D721Med (cell line): ENCODE data around the gene BTBD7.

Experiments used
- DNase-seq: peaks from one replicate; pipeline ENCODE4 v3.0.0; 2011; ENCODE audit warnings: low spot score; ENCODE audit not compliant: insufficient read length
- FAIRE-seq: peaks from 2 replicates; lab custom pipeline; 2011; peaks lifted over from hg19 to GRCh38; lab: Jason Lieb, UNC
- CTCF ChIP-seq: IDR thresholded peaks from 2 replicates; pipeline ENCODE4 v1.5.1; 2012; ENCODE audit warnings: mild to moderate bottlenecking, control low read depth; ENCODE audit not compliant: insufficient read depth; ENCODE audit errors: missing control alignments

BTBD7 gene

GRCh38 chr14:93315575-93315974 is 17.3 kb downstream of the BTBD7 start:
- TF ChIP-seq CTCF = no peak
- no peak for FAIRE-seq
- DNase-seq = no peak

GRCh38 chr14:93311082-93311481 is 21.8 kb downstream of the BTBD7 start:
- FAIRE-seq (no peak), DNase-seq (no peak)
- no peak for TF ChIP-seq CTCF

- no peak for TF ChIP-seq CTCF
- no peak for DNase-seq
- peak; percentile 41 for FAIRE-seq
These were observed 23.3 kb downstream of the BTBD7 start for GRCh38 chr14:93309427-93309966.

GRCh38 chr14:93308686-93309345 is 24.0 kb downstream of the BTBD7 start:
- TF ChIP-seq CTCF = no peak
- DNase-seq = no peak
- FAIRE-seq = no peak

- DNase-seq (no peak), FAIRE-seq (no peak)
- no peak for TF ChIP-seq CTCF
These were observed 26.0 kb downstream of the BTBD7 start for GRCh38 chr14:93306812-93307211.

GRCh38 chr14:93305725-93306418 is 27.0 kb downstream of the BTBD7 start:
- DNase-seq = no peak
- FAIRE-seq = no peak
- TF ChIP-seq CTCF = no peak

- FAIRE-seq (no peak), DNase-seq (no peak)
- no peak for TF ChIP-seq CTCF
These were observed 28.1 kb downstream of the BTBD7 start for GRCh38 chr14:93304771-93305170.
